MCF 10A (cell line): ENCODE data around the gene CCDC61. TPM values are rescaled to one million over a fixed set of nuclear protein-coding genes. Genes with fewer than 3 reads are reported as not detected.

Experiments used
- BruUV-seq: library from RNA; stranded (reverse); fragments of 400-500 nt; replicated peaks from 2 replicates; lab custom pipeline; 2021; lab: Mats Ljungman, UMichigan
- CTCF ChIA-PET: fragments of 300-600 bp; sonication (Branson Sonifier 250); formaldehyde crosslinking; extraction: SDS; loops from one replicate; lab custom pipeline; 2021; ENCODE audit warnings: antibody characterized with exemption, inconsistent platforms; lab: Yijun Ruan, JAX
- POLR2A ChIA-PET: fragments of 300-600, 350-650 bp; sonication (Branson Sonifier 250); formaldehyde crosslinking; extraction: SDS; loops from one replicate; lab custom pipeline; 2020; ENCODE audit warnings: antibody characterized with exemption, inconsistent platforms; lab: Yijun Ruan, JAX
- DNase-seq: peaks from one replicate; pipeline ENCODE4 v3.0.0-alpha.2; 2018; ENCODE audit not compliant: unreplicated experiment
- H3K27ac Mint-ChIP-seq: one replicate; pipeline ENCODE4 v1.8.0; 2022; ENCODE audit warnings: mild to moderate bottlenecking, low read depth, mixed read lengths; ENCODE audit not compliant: unreplicated experiment
- H3K27me3 Mint-ChIP-seq: one replicate; pipeline ENCODE4 v1.8.0; 2022; ENCODE audit warnings: mixed read lengths; ENCODE audit not compliant: insufficient read depth, unreplicated experiment
- H3K36me3 Mint-ChIP-seq: one replicate; pipeline ENCODE4 v1.8.0; 2022; ENCODE audit warnings: mild to moderate bottlenecking, moderate library complexity, mixed read lengths; ENCODE audit not compliant: insufficient read depth, unreplicated experiment
- H3K4me1 Mint-ChIP-seq: one replicate; pipeline ENCODE4 v1.8.0; 2022; ENCODE audit warnings: mixed read lengths; ENCODE audit not compliant: insufficient read depth, unreplicated experiment
- H3K4me3 Mint-ChIP-seq: one replicate; pipeline ENCODE4 v1.8.0; 2022; ENCODE audit warnings: mild to moderate bottlenecking, moderate library complexity, mixed read lengths; ENCODE audit not compliant: unreplicated experiment
- H3K9me3 Mint-ChIP-seq: one replicate; pipeline ENCODE4 v1.8.0; 2022; ENCODE audit warnings: mixed read lengths; ENCODE audit not compliant: unreplicated experiment
- CTCF ChIP-seq: fragments of 200-600 bp; IDR thresholded peaks from one replicate; pipeline ENCODE4 v1.8.0; 2022; ENCODE audit warnings: antibody characterized with exemption, mild to moderate bottlenecking; ENCODE audit not compliant: unreplicated experiment
- intact Hi-C: fragments of 100-400 bp; cut with micrococcal nuclease; formaldehyde crosslinking; loops from 2 replicates; pipeline ENCODE4 v1.14.1; 2022
- total RNA-seq: library from RNA; stranded (reverse); gene quantifications from 2 replicates; pipeline ENCODE4 v1.2.3, GENCODE V29; 2022

CCDC61 gene
- total RNA-seq, 1 experiment from 2014 or later = 18.9 TPM

DNA sequence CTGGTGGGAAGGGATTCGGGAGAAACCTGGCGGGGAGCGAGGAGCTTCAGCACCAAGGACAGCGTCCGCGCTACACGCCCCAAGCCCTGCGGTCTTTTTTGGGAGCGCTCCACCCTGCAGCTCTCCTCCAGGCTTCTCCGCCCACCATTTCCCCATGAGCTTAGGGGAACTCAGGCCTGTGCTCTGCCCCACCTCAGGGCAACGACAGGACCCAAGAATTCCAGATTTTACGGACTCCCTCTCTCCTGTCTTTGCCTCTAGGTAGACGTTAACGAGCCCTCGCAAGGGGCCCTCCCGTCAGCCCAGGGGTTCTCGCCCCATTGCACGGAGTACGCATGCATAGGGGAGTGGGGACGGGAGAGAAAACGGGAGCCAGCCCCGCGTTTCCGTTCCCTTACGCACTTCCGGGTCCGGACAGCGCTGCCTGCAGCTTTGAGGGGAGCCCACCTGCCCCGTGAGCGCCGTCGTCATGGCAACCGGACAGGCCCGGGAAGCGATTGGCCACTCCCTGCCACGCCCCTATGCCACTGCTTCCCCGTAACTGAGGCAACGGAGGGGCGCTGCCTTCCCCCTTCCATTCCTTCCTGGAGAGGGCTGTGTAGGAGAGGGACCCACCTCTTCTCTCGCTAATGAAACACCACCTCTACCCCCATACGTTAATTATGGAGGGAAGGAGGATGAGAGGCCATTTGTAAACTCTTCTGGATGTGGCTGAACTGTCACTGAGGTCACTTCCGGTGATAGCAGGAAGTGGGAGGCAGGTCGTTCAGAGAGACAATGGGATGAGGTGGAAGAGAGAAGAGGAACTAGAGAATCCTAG, 42.4 kb upstream of the CCDC61 start:
- ChIA-PET CTCF (interaction anchor here (0.6 kb wide), 1 partner anchor 44 kb away, joined by 3 read pairs; no protein-coding TSS in a partner anchor), POLR2A (interaction anchor here (0.5 to 2.0 kb wide), 4 partner anchors 41 to 91 kb away, joined by 3 to 7 read pairs (median 3); partner anchors contain the start of gene CCDC61)
- Mint-ChIP-seq H3K27ac (no peak overlapping the region), H3K36me3 (no peaks in the 10 kb centered on the region), H3K27me3 (peaks cover 11% of the 10 kb centered on the region), H3K4me3 (peak overlapping the region; percentile 23), H3K9me3 (no peaks in the 10 kb centered on the region), H3K4me1 (peaks cover 9% of the 10 kb centered on the region)
- no peak for TF ChIP-seq CTCF
- intact Hi-C loops = no loop called here
- no TSS peak for BruUV-seq
- peak; percentile 61 for DNase-seq

GRCh38 chr19:45953676-45954075, 41.6 kb upstream of the CCDC61 start:
- Mint-ChIP-seq H3K9me3 (no peaks in the 10 kb centered on the region), H3K27me3 (peaks cover 9% of the 10 kb centered on the region), H3K4me1 (peaks cover 11% of the 10 kb centered on the region), H3K36me3 (no peaks in the 10 kb centered on the region), H3K27ac (no peak overlapping the region), H3K4me3 (no peak overlapping the region)
- DNase-seq = peak; percentile 10
- no TSS peak for BruUV-seq
- POLR2A ChIA-PET = interaction anchor here (0.6 kb wide), 1 partner anchor 9 kb away, joined by 3 read pairs; no protein-coding TSS in a partner anchor
- CTCF ChIA-PET = no interaction called here
- intact Hi-C loops = no loop called here
- no peak for TF ChIP-seq CTCF

DNA sequence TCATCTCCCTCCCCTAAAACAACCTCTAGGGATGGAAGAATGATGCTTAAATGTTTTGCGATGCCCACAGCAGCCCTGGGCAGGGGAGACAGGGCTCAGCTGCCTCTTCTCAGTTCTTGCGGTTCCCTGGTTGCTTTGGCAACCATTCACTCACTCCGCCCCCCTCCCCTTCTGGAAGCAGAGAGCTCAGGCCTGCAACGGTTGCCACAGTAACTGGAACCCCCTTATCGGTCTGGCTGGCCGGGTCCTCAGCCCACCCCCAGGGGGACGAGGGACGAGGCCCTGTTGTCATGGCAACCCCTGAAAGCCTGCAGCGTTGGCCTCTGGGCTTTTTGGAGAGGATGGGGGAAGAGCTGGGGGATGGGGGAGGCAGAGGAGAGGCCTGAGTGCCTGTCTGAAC, 41.1 kb upstream of the CCDC61 start:
- BruUV-seq = no TSS peak
- Mint-ChIP-seq H3K4me3 (no peak overlapping the region), H3K36me3 (no peaks in the 10 kb centered on the region), H3K4me1 (peaks cover 16% of the 10 kb centered on the region), H3K9me3 (no peaks in the 10 kb centered on the region), H3K27ac (no peak overlapping the region), H3K27me3 (peaks cover 6% of the 10 kb centered on the region)
- ChIA-PET CTCF (no interaction called here), POLR2A (interaction anchor here (0.6 kb wide), 1 partner anchor 27 kb away, joined by 3 read pairs; no protein-coding TSS in a partner anchor)
- intact Hi-C loops = no loop called here
- TF ChIP-seq CTCF = no peak
- DNase-seq = no peak

DNA sequence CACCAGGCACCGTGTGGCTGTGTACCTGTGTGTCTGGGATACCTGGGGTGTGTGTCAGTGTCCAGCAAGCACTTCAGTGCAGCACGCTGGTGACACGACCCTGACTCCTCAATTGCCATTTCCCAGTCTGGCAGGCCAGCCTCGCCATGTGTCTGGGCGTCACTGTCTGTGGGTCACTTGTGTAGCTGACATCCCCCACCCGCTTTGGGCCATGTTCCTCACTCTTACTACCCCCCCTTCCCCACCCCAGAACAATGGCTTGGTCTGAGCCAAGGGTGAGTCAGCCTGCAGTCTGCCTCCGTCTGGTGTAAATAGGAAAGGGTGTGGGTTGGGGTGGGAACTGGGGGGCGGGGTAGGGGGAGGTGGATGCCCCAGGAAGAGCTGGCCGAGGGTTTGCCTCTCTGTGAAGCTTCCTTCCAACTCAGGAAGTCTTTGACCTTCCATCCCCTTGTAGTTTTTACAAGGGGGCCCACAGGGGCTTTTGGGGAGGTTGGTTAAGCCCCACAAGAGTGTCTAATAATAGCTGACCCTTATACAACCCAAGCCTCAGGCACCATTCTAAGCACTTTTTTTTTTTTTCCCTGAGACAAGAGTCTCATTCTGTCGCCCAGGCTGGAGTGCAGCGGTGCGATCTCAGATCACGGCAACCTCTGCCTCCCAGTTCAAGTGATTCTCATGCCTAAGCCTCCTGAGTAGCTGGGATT, 39.2 kb upstream of the CCDC61 start:
- Mint-ChIP-seq H3K9me3 (no peaks in the 10 kb centered on the region), H3K36me3 (no peaks in the 10 kb centered on the region), H3K27ac (no peak overlapping the region), H3K4me1 (peaks cover 30% of the 10 kb centered on the region), H3K27me3 (peaks cover 16% of the 10 kb centered on the region), H3K4me3 (no peak overlapping the region)
- no TSS peak for BruUV-seq
- intact Hi-C loops = no loop called here
- CTCF ChIA-PET = interaction anchor here (2.0 kb wide), 1 partner anchor 121 kb away, joined by 4 read pairs; no protein-coding TSS in a partner anchor
- DNase-seq = peak; percentile 83
- TF ChIP-seq CTCF = no peak
- POLR2A ChIA-PET = no interaction called here
